HL-60 (cell line): ENCODE data around the gene IFT43.

Source experiments
- DNase-seq, 2 experiments: peaks; one replicate each; pipeline ENCODE4 v3.0.0-alpha.2; 2010 to 2020; ENCODE audit warnings: low read depth in 1 of 2, low spot score in 1 of 2
- H3K27ac ChIP-seq: fragments of 250-450 bp; sonication (Bioruptor Pico); replicated peaks from 2 replicates; pipeline ENCODE4 v1.5.1; 2020; ENCODE audit warnings: mild to moderate bottlenecking, moderate library complexity
- H3K27me3 ChIP-seq: fragments of 250-450 bp; sonication (Bioruptor Pico); 2 replicates; pipeline ENCODE4 v1.5.1; 2021; ENCODE audit warnings: mild to moderate bottlenecking, moderate library complexity; ENCODE audit not compliant: insufficient read depth, poor library complexity, severe bottlenecking
- H3K4me3 ChIP-seq: replicated peaks from 2 replicates; pipeline ENCODE4 v1.5.1; 2011; ENCODE audit warnings: mild to moderate bottlenecking, control low read depth, low read length; ENCODE audit not compliant: insufficient read depth
- CTCF ChIP-seq: IDR thresholded peaks from one replicate; pipeline ENCODE4 v1.5.1; 2011; ENCODE audit warnings: low read length, control low read depth, inconsistent platforms; ENCODE audit not compliant: insufficient read depth
- GABPA ChIP-seq: IDR thresholded peaks from 2 replicates; pipeline ENCODE4 v1.6.1; 2012; ENCODE audit warnings: low read depth
- POLR2AphosphoS5 ChIP-seq: IDR thresholded peaks from 2 replicates; pipeline ENCODE4 v1.6.1; 2012; ENCODE audit warnings: low read depth
- REST ChIP-seq: IDR thresholded peaks from 2 replicates; pipeline ENCODE4 v1.6.1; 2012; ENCODE audit warnings: low read depth; ENCODE audit not compliant: insufficient replicate concordance
- SPI1 ChIP-seq: IDR thresholded peaks from 2 replicates; pipeline ENCODE4 v1.6.1; 2012; ENCODE audit warnings: low read depth, mild to moderate bottlenecking, borderline replicate concordance

The IFT43 gene

GRCh38 chr14:76109087-76109880, 123.7 kb downstream of the IFT43 start:
- Histone ChIP-seq H3K27ac (no peak overlapping the region), H3K4me3 (no peak overlapping the region), H3K27me3 (no peaks in the 10 kb centered on the region)
- TF ChIP-seq REST (no peak), GABPA (no peak), POLR2AphosphoS5 (no peak), CTCF (no peak), SPI1 (no peak)
- DNase-seq = no peak

GRCh38 chr14:76112889-76113624, 127.5 kb downstream of the IFT43 start:
- no peak for DNase-seq
- Histone ChIP-seq H3K27ac (no peak overlapping the region), H3K4me3 (no peak overlapping the region), H3K27me3 (no peaks in the 10 kb centered on the region)
- TF ChIP-seq CTCF (no peak), POLR2AphosphoS5 (no peak), GABPA (no peak), SPI1 (no peak)

GRCh38 chr14:76113691-76114090, 128.1 kb downstream of the IFT43 start:
- TF ChIP-seq GABPA (no peak), SPI1 (no peak)
- DNase-seq = no peak
- H3K4me3 ChIP-seq = no peak overlapping the region
- H3K27me3 ChIP-seq = no peaks in the 10 kb centered on the region
- H3K27ac ChIP-seq = no peak overlapping the region

- no peak for TF ChIP-seq SPI1
- no peak for TF ChIP-seq CTCF
- TF ChIP-seq POLR2AphosphoS5 = no peak
- no peak for TF ChIP-seq GABPA
- no peak for TF ChIP-seq REST
- no peaks in the 10 kb centered on the region for H3K27me3 ChIP-seq
- H3K4me3 ChIP-seq = no peak overlapping the region
- no peak for DNase-seq
- H3K27ac ChIP-seq = no peak overlapping the region
Measured at GRCh38 chr14:76115010-76115422, 129.5 kb downstream of the IFT43 start.
